K562 (cell line): ENCODE data around the gene FOXN3. TPM values are rescaled to one million over a fixed set of nuclear protein-coding genes. Genes with fewer than 3 reads are reported as not detected.

Source experiments
- ATAC-seq: fragments of 200-7000 bp; cut with Tn5 transposase; 3 replicates; pipeline ENCODE4 v1.9.1; 2020; ENCODE audit warnings: moderate library complexity
- BruUV-seq: library from RNA; stranded (reverse); fragments of 400-500 nt; replicated peaks from 2 replicates; lab custom pipeline; 2021; lab: Mats Ljungman, UMichigan
- CTCF ChIA-PET: fragments of 300-600 bp; formaldehyde crosslinking; extraction: SDS; loops from one replicate; lab custom pipeline; 2021; ENCODE audit warnings: low intra/inter-chr PET ratio; lab: Yijun Ruan, JAX
- POLR2A ChIA-PET: fragments of 300-600, 350-650 bp; sonication (Branson Sonifier 250); formaldehyde crosslinking; extraction: SDS; loops from one replicate; lab custom pipeline; 2021; ENCODE audit warnings: antibody characterized with exemption, inconsistent platforms; lab: Yijun Ruan, JAX
- DNase-seq, 4 experiments: peaks; one replicate each; pipeline versions ENCODE4 v3.0.0 to v3.0.0-alpha.2; 2011 to 2018; ENCODE audit warnings: low spot score in 3 of 4, mixed read lengths in 3 of 4; ENCODE audit errors: extremely low read depth in 1 of 4
- FAIRE-seq: peaks from 2 replicates; lab custom pipeline; 2011; peaks lifted over from hg19 to GRCh38; lab: Jason Lieb, UNC
- H2AFZ ChIP-seq: 2 replicates; pipeline ENCODE4 v1.6.0; 2011; ENCODE audit warnings: low read depth, low read length, control low read depth, inconsistent platforms
- H3K27ac ChIP-seq: fragments of 200-600 bp; 3 replicates; pipeline ENCODE4 v1.8.0; 2011; ENCODE audit warnings: low read depth, mild to moderate bottlenecking, control low read depth, inconsistent platforms, low read length, moderate library complexity, mixed read lengths; ENCODE audit errors: extremely low read depth
- H3K27me3 ChIP-seq, 2 experiments: fragments of 300-600 bp in 1 of 2; 2 replicates in 1 of 2; 3 replicates in 1 of 2; pipeline versions ENCODE4 v1.6.0 to v1.8.0; 2011; ENCODE audit warnings: inconsistent platforms in 2 of 2, low read length in 2 of 2, mild to moderate bottlenecking in 1 of 2, mixed read lengths in 1 of 2, moderate library complexity in 1 of 2; ENCODE audit not compliant: control insufficient read depth in 2 of 2, insufficient read depth in 2 of 2
- H3K36me3 ChIP-seq: fragments of 300-600 bp; 3 replicates; pipeline ENCODE4 v1.8.0; 2011; ENCODE audit warnings: mild to moderate bottlenecking, low read length, inconsistent platforms; ENCODE audit not compliant: control insufficient read depth, insufficient read depth
- H3K4me1 ChIP-seq, 2 experiments: fragments of 200-600 bp in 1 of 2; replicated peaks in 1 of 2; 2 replicates in 1 of 2; 3 replicates in 1 of 2; pipeline versions ENCODE4 v1.5.1 to v1.8.0; 2011; ENCODE audit warnings: inconsistent platforms in 2 of 2, low read length in 2 of 2, mild to moderate bottlenecking in 1 of 2, mixed read lengths in 1 of 2, moderate library complexity in 1 of 2; ENCODE audit not compliant: control insufficient read depth in 2 of 2, insufficient read depth in 2 of 2
- H3K4me2 ChIP-seq: 2 replicates; pipeline ENCODE4 v1.6.1; 2011; ENCODE audit warnings: low read length, control low read depth, inconsistent platforms, mixed read lengths; ENCODE audit not compliant: insufficient read depth
- H3K4me3 ChIP-seq: fragments of 200-600 bp; sonication (generic), shearing (Covaris generic); 2 replicates; pipeline ENCODE4 v1.5.1; 2016; ENCODE audit warnings: control low read depth, inconsistent platforms
- H3K79me2 ChIP-seq: fragments of 200-600 bp; 3 replicates; pipeline ENCODE4 v1.8.0; 2011; ENCODE audit warnings: low read length, inconsistent platforms; ENCODE audit not compliant: control insufficient read depth, insufficient read depth
- H3K9ac ChIP-seq, 2 experiments: 2 replicates each; pipeline versions ENCODE4 v1.6.0 to v1.6.1; 2011; ENCODE audit warnings: low read depth in 2 of 2, low read length in 2 of 2, control low read depth in 1 of 2, inconsistent platforms in 1 of 2, mild to moderate bottlenecking in 1 of 2, mixed read lengths in 1 of 2; ENCODE audit not compliant: insufficient read depth in 1 of 2
- H3K9me1 ChIP-seq: one replicate; pipeline ENCODE4 v1.6.0; 2011; ENCODE audit warnings: inconsistent platforms, mild to moderate bottlenecking, low read length, moderate library complexity; ENCODE audit not compliant: control insufficient read depth, insufficient read depth
- H3K9me3 ChIP-seq: replicated peaks from 2 replicates; pipeline ENCODE4 v1.5.1; 2011; ENCODE audit warnings: low read depth, low read length, inconsistent platforms; ENCODE audit not compliant: control insufficient read depth, insufficient read depth
- H4K20me1 ChIP-seq: replicated peaks from 2 replicates; pipeline ENCODE4 v1.6.1; 2011; ENCODE audit warnings: low read length, inconsistent platforms, mixed read lengths; ENCODE audit not compliant: control insufficient read depth, insufficient read depth
- ASH1L ChIP-seq: fragments of 450-650 bp; IDR thresholded peaks from 2 replicates; pipeline ENCODE4 v1.6.1; 2018; ENCODE audit warnings: borderline replicate concordance, mild to moderate bottlenecking, low read depth; ENCODE audit not compliant: partially characterized antibody
- CREB3L1 ChIP-seq: fragments of 450-650 bp; IDR thresholded peaks from 2 replicates; pipeline ENCODE4 v1.6.1; 2014; ENCODE audit warnings: low read depth, mild to moderate bottlenecking, moderate library complexity, borderline replicate concordance
- CREM ChIP-seq: IDR thresholded peaks from 2 replicates; pipeline ENCODE4 v1.6.1; 2014; ENCODE audit warnings: antibody characterized with exemption, low read depth
- DMBX1 ChIP-seq: fragments of 250-450 bp; sonication (Bioruptor Pico); IDR thresholded peaks from 2 replicates; pipeline ENCODE4 v1.8.0; 2022; ENCODE audit warnings: inconsistent platforms, mild to moderate bottlenecking, moderate library complexity, borderline replicate concordance
- EHMT2 ChIP-seq: fragments of 450-650 bp; IDR thresholded peaks from 2 replicates; pipeline ENCODE4 v1.6.1; 2018; ENCODE audit warnings: antibody characterized with exemption
- KDM4B ChIP-seq, 2 experiments: fragments of 450-650 bp in 1 of 2; sonication (generic) in 1 of 2; IDR thresholded peaks; 2 replicates each; pipeline ENCODE4 v1.6.1; 2016 to 2017; ENCODE audit warnings: borderline replicate concordance in 2 of 2, antibody characterized with exemption in 1 of 2, low read depth in 1 of 2, mild to moderate bottlenecking in 1 of 2
- ZFPM2 ChIP-seq: fragments of 250-450 bp; sonication (Bioruptor Pico); IDR thresholded peaks from 2 replicates; pipeline ENCODE4 v1.5.1; 2022; ENCODE audit warnings: mild to moderate bottlenecking
- ZNF212 ChIP-seq: fragments of 450-650 bp; formaldehyde crosslinking; IDR thresholded peaks from 2 replicates; pipeline ENCODE4 v1.4.0; 2020; ENCODE audit warnings: mild to moderate bottlenecking
- ZNF639 ChIP-seq, 2 experiments: fragments of 200-800 bp in 1 of 2; sonication (Bioruptor generic) in 1 of 2; sonication (generic) in 1 of 2; formaldehyde crosslinking in 1 of 2; IDR thresholded peaks in 1 of 2; conservative IDR thresholded peaks in 1 of 2; 2 replicates each; pipeline versions ENCODE4 v1.5.0 to v1.6.1; 2016 to 2020; ENCODE audit warnings: missing compliant biosample characterization in 1 of 2, missing genetic modification characterization in 1 of 2, missing genetic modification reagents in 1 of 2
- WGBS: fragments of 100-300 bp; shearing (Covaris generic); methylation state at CpG from one replicate; pipeline ENCODE4 v1.1.6; 2016; ENCODE audit warnings: low coverage, mixed read lengths; ENCODE audit not compliant: insufficient coverage; ENCODE audit errors: missing lambda C conversion rate; 5-methylcytosine and 5-hydroxymethylcytosine counted together
- in situ Hi-C: fragments of 300-500 bp; cut with MboI; formaldehyde crosslinking; loops from 4 replicates; pipeline ENCODE4 v1.15.0; 2018; ENCODE audit warnings: inconsistent platforms, mixed read lengths
- intact Hi-C: fragments of 100-400 bp; cut with micrococcal nuclease; formaldehyde crosslinking; loops from 2 replicates; pipeline ENCODE4 v1.14.2; 2022
- polyA plus RNA-seq, 8 experiments: library from polyadenylated mRNA; depleted of rRNA in 4 of 8; stranded (reverse) in 5 of 8; unstranded in 3 of 8; fragments of >200 nt; fragmentation: Nextera tagmentation in 2 of 8; fragmentation: Illumina TruSeq in 1 of 8; extraction: Ambion mirVana in 2 of 8; extraction: Trizol in 1 of 8; gene quantifications; 2 replicates each; pipeline versions ENCODE4 v1.2.1 to v1.2.3, GENCODE V29; 2011 to 2014; ENCODE audit warnings: inconsistent platforms in 1 of 8, missing spikeins in 1 of 8
- total RNA-seq, 7 experiments: library from RNA; depleted of rRNA in 6 of 7; stranded (reverse); fragments of >200 nt in 6 of 7; fragmentation: Illumina TruSeq in 2 of 7; extraction: Trizol in 2 of 7; gene quantifications; 2 replicates each; pipeline versions ENCODE4 v1.2.1 to v1.2.3, GENCODE V29; 2011 to 2021; ENCODE audit warnings: low replicate concordance in 1 of 7

Gene FOXN3
- total and polyA plus RNA-seq, 9 of the 15 experiments (the other 6 are each of a cell fraction or from before 2014, with no cell fraction given): 0.07 to 1.3 (median 0.40) TPM

- H3K36me3 ChIP-seq: no peaks in the 10 kb centered on the region
- no peak overlapping the region for H3K4me3 ChIP-seq
- no peaks in the 10 kb centered on the region for H3K9me1 ChIP-seq
- no TSS peak for BruUV-seq
- TF ChIP-seq CREB3L1 (no peak), ZNF212 (CRISPR knock-in tag) (no peak), ASH1L (no peak), CREM (no peak), ZNF639 (CRISPR knock-in tag; conservative IDR thresholded peaks at IDR 0.05 in 1 of 2, IDR thresholded peaks at IDR 0.05 in 1 of 2) (no peak), EHMT2 (no peak), DMBX1 (CRISPR knock-in tag) (no peak), KDM4B (IDR thresholded peaks at IDR 0.05; ENCODE audit: borderline replicate concordance in 2 of 2, low read depth in 1 of 2) (no peak), ZFPM2 (CRISPR knock-in tag) (no peak)
- in situ Hi-C loops: no loop called here
- H2AFZ ChIP-seq: no peak overlapping the region
- no peak for DNase-seq
- no peaks in the 10 kb centered on the region for H3K9me3 ChIP-seq
- CTCF ChIA-PET: no interaction called here
- no peak for ATAC-seq
- POLR2A ChIA-PET: no interaction called here
- H3K27ac ChIP-seq: no peak overlapping the region
- H3K4me1 ChIP-seq: no peaks in the 10 kb centered on the region
- intact Hi-C loops: no loop called here
- H4K20me1 ChIP-seq: no peaks in the 10 kb centered on the region
- H3K9ac ChIP-seq: no peak overlapping the region
- H3K79me2 ChIP-seq: no peaks in the 10 kb centered on the region
- peaks cover 3 to 16% of the 10 kb centered on the region in 2 experiments; a peak in 3 of 5 replicates for H3K27me3 ChIP-seq
- no peak for FAIRE-seq
- no peak overlapping the region for H3K4me2 ChIP-seq
- 0% methylated on average over 4 of the region's 4 CpGs for WGBS
Measured at GRCh38 chr14:89282191-89282590, 134.8 kb downstream of the FOXN3 start.
